ENCODE measurements around the gene CCDC102B. TPM values are rescaled to one million over a fixed set of nuclear protein-coding genes. Genes with fewer than 3 reads are reported as not detected.
"Not testable (repeated sequence)": the region's sequence is repeated elsewhere in the genome, so short reads cannot be mapped to it uniquely, and the experiment has no call there.

The CCDC102B gene
- total and polyA plus RNA-seq, 4 donors: 7.1 to 78.8 (median 19.9) TPM

DNA sequence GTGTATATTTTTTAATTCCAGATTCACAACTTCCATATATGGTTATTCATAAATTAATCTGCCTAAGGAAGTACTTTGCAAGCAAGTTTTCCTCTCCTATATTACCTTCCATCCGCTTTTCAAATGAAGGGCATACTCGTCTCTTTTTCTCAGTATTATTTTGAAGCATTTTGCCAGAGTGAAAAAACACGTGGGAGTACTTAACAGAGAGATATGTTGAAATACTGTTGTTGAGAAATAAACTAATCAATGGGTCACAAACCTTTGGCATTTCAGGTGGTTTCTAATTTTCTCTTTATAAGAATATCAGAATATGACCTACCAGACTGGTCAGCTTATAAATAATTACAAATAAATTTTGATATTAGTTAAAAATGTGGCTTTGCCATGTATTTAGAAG is 67.6 kb downstream of the CCDC102B start:
- Histone ChIP-seq H3K27me3 (ENCODE audit: control insufficient read depth in 3 of 3, insufficient read depth in 3 of 3, low read length in 2 of 3) (no peaks in the 10 kb centered on the region), H3K9ac (ENCODE audit: insufficient read depth in 1 of 2, low read length in 2 of 2) (no peak overlapping the region)
- 73 to 85% methylated on average over 3 of the region's 3 CpGs for WGBS, 2 donors

DNA sequence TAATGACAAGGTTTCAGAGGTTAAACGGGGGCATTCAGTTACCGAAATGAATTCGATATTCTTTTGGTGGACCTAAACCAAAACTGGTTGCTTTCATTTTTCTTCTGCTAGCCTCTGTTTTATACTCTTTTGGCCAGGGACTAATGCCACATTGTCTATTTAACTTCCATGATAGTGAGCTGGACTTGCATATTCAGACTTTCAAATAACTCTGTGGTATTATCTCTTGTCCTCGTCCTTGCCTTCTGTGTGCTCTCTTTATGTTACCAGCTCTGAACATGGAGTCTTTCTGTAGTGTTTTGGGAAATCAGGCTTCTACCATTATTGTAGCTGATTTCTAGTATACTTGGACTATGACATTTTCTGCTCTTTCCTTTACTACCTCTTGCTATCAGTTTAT is 75.1 kb downstream of the CCDC102B start:
- no peak overlapping the region for H3K9ac ChIP-seq (ENCODE audit: insufficient read depth in 1 of 2, low read length in 2 of 2)
- ATAC-seq (ENCODE audit: insufficient read depth, low FRiP score): no peak
- 76 to 87% methylated on average over 4 of the region's 4 CpGs for WGBS, 2 donors
- no peaks in the 10 kb centered on the region for H3K27me3 ChIP-seq (ENCODE audit: control insufficient read depth in 3 of 3, insufficient read depth in 3 of 3, low read length in 2 of 3)
- peaks cover 0 to under 1% (median 0%) of the 10 kb centered on the region in 4 donors for H3K36me3 ChIP-seq (ENCODE audit: control insufficient read depth in 4 of 4, insufficient read depth in 4 of 4, low read length in 4 of 4)
- TF ChIP-seq, protein P1, sequence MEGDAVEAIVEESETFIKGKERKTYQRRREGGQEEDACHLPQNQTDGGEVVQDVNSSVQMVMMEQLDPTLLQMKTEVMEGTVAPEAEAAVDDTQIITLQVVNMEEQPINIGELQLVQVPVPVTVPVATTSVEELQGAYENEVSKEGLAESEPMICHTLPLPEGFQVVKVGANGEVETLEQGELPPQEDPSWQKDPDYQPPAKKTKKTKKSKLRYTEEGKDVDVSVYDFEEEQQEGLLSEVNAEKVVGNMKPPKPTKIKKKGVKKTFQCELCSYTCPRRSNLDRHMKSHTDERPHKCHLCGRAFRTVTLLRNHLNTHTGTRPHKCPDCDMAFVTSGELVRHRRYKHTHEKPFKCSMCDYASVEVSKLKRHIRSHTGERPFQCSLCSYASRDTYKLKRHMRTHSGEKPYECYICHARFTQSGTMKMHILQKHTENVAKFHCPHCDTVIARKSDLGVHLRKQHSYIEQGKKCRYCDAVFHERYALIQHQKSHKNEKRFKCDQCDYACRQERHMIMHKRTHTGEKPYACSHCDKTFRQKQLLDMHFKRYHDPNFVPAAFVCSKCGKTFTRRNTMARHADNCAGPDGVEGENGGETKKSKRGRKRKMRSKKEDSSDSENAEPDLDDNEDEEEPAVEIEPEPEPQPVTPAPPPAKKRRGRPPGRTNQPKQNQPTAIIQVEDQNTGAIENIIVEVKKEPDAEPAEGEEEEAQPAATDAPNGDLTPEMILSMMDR (IDR thresholded peaks at IDR 0.05; ENCODE audit: control extremely low read depth, extremely low read depth): no peak
- no peaks in the 10 kb centered on the region for H3K9me3 ChIP-seq (ENCODE audit: control insufficient read depth in 4 of 4, insufficient read depth in 3 of 4, low read length in 3 of 4)
- no peak overlapping the region for H3K4me3 ChIP-seq
- no peaks in the 10 kb centered on the region for H3K4me1 ChIP-seq (ENCODE audit: control insufficient read depth in 5 of 5, insufficient read depth in 5 of 5, low read length in 5 of 5)
- DNase-seq: no peak
- no peak overlapping the region for H3K27ac ChIP-seq (ENCODE audit: low read depth in 1 of 2, low read length in 1 of 2)

More for the DNA sequence above, 67.6 kb downstream of the CCDC102B start:
- DNase-seq (no peak), ATAC-seq (ENCODE audit: insufficient read depth, low FRiP score) (no peak)
- H3K27ac ChIP-seq (ENCODE audit: low read depth in 1 of 2, low read length in 1 of 2): no peak overlapping the region
- no peaks in the 10 kb centered on the region for H3K9me3 ChIP-seq (ENCODE audit: control insufficient read depth in 4 of 4, insufficient read depth in 3 of 4, low read length in 3 of 4)
- no peaks in the 10 kb centered on the region for H3K36me3 ChIP-seq (ENCODE audit: control insufficient read depth in 4 of 4, insufficient read depth in 4 of 4, low read length in 4 of 4)
- H3K4me3 ChIP-seq: no peak overlapping the region
- H3K4me1 ChIP-seq (ENCODE audit: control insufficient read depth in 5 of 5, insufficient read depth in 5 of 5, low read length in 5 of 5): no peaks in the 10 kb centered on the region
- TF ChIP-seq, protein P1 (IDR thresholded peaks at IDR 0.05; ENCODE audit: control extremely low read depth, extremely low read depth): no peak

DNA sequence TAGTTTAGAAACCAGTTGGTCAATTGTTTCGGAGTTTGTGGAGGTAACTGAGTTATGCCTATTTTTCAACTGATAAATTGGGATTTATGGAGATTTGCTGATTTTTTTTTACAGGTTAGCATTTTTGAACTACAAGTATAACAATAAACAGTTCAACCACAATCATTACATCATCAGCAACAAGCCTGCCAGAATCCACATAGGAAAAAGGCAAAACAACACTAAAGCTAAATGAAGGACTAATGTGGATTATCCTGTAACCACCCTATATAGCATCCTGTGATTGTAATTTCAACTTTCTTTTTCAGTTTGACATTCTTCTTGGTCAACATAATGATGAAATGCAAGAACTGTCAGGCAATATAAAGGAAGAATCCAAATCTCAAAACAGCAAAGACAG is 76.5 kb downstream of the CCDC102B start:
- 88 to 97% methylated on average over 1 of the region's 1 CpG for WGBS, 2 donors
- Histone ChIP-seq H3K9ac (ENCODE audit: insufficient read depth in 1 of 2, low read length in 2 of 2) (no peak overlapping the region), H3K4me1 (ENCODE audit: control insufficient read depth in 5 of 5, insufficient read depth in 5 of 5, low read length in 5 of 5) (no peaks in the 10 kb centered on the region), H3K27ac (ENCODE audit: low read depth in 1 of 2, low read length in 1 of 2) (no peak overlapping the region), H3K27me3 (ENCODE audit: control insufficient read depth in 3 of 3, insufficient read depth in 3 of 3, low read length in 2 of 3) (no peaks in the 10 kb centered on the region), H3K9me3 (ENCODE audit: control insufficient read depth in 4 of 4, insufficient read depth in 3 of 4, low read length in 3 of 4) (no peaks in the 10 kb centered on the region), H3K36me3 (ENCODE audit: control insufficient read depth in 4 of 4, insufficient read depth in 4 of 4, low read length in 4 of 4) (peaks cover 0 to 4% (median 0%) of the 10 kb centered on the region in 4 donors), H3K4me3 (no peak overlapping the region)
- ATAC-seq (ENCODE audit: insufficient read depth, low FRiP score) (no peak), DNase-seq (peak in 1 of 3 donors; percentile 9)
- TF ChIP-seq, protein P1 (IDR thresholded peaks at IDR 0.05; ENCODE audit: control extremely low read depth, extremely low read depth): no peak

DNA sequence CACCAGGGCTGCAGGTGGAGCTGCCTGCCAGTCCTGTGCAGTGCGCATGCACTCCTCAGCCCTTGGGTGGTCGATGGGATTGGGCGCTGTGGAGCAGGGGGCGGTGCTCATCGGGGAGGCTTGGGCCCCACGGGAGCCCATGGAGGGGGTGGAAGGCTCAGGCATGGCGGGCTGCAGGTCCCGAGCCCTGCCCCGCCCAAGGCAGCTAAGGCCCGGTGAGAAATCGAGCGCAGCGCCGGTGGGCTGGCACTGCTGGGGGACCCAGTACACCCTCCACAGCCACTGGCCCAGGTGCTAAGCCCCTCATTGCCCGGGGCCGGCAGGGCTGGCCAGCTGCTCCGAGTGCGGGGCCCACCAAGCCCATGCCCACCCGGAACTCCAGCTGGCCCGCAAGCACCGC is 82.1 kb downstream of the CCDC102B start:
- not testable (repeated sequence) for H3K9me3 ChIP-seq (ENCODE audit: control insufficient read depth in 4 of 4, insufficient read depth in 3 of 4, low read length in 3 of 4); H3K4me3 ChIP-seq; ATAC-seq (ENCODE audit: insufficient read depth, low FRiP score); H3K9ac ChIP-seq (ENCODE audit: insufficient read depth in 1 of 2, low read length in 2 of 2); H3K27me3 ChIP-seq (ENCODE audit: control insufficient read depth in 3 of 3, insufficient read depth in 3 of 3, low read length in 2 of 3); DNase-seq; H3K27ac ChIP-seq (ENCODE audit: low read depth in 1 of 2, low read length in 1 of 2); H3K4me1 ChIP-seq (ENCODE audit: control insufficient read depth in 5 of 5, insufficient read depth in 5 of 5, low read length in 5 of 5); H3K36me3 ChIP-seq (ENCODE audit: control insufficient read depth in 4 of 4, insufficient read depth in 4 of 4, low read length in 4 of 4)
- WGBS, 2 donors: 93 to 97% methylated on average over 12 to 21 of the region's 21 CpGs
